ENCODE results near the gene SLFN5.
"Not testable (repeated sequence)": the region's sequence is repeated elsewhere in the genome, so short reads cannot be mapped to it uniquely, and the experiment has no call there.

Gene SLFN5

GRCh38 chr17:35291802-35292201, 48.9 kb downstream of the SLFN5 start:
- DNase-seq (ENCODE audit: low read depth), result no peak

GRCh38 chr17:35293151-35293847, 50.4 kb downstream of the SLFN5 start:
- DNase-seq (ENCODE audit: low read depth), result no peak

GRCh38 chr17:35294756-35295155, 51.9 kb downstream of the SLFN5 start:
- no peak for DNase-seq (ENCODE audit: low read depth)

- DNase-seq (ENCODE audit: low read depth), result no peak
These were observed 52.8 kb downstream of the SLFN5 start for GRCh38 chr17:35295686-35296085.

- DNase-seq (ENCODE audit: low read depth), result no peak
These were observed 54.8 kb downstream of the SLFN5 start for GRCh38 chr17:35297666-35298065.

- no peak for DNase-seq (ENCODE audit: low read depth)
These were observed 55.8 kb downstream of the SLFN5 start for GRCh38 chr17:35298639-35299038.

- no peak for DNase-seq (ENCODE audit: low read depth)
These were observed 56.3 kb downstream of the SLFN5 start for GRCh38 chr17:35299135-35299534.

GRCh38 chr17:35309345-35309744, 66.5 kb downstream of the SLFN5 start:
- not testable (repeated sequence) for DNase-seq (ENCODE audit: low read depth)

- DNase-seq (ENCODE audit: low read depth), result no peak
These were observed 69.5 kb downstream of the SLFN5 start for GRCh38 chr17:35312346-35312745.

- DNase-seq (ENCODE audit: low read depth), result no peak
These were observed 70.2 kb downstream of the SLFN5 start for GRCh38 chr17:35312790-35313711.

GRCh38 chr17:35313875-35314409, 71.1 kb downstream of the SLFN5 start:
- DNase-seq (ENCODE audit: low read depth), result no peak

- no peak for DNase-seq (ENCODE audit: low read depth)
These were observed 71.7 kb downstream of the SLFN5 start for GRCh38 chr17:35314415-35315216.

- peak; percentile 76 for DNase-seq (ENCODE audit: low read depth)
These were observed 72.4 kb downstream of the SLFN5 start for GRCh38 chr17:35315283-35315682.

GRCh38 chr17:35315971-35316370, 73.1 kb downstream of the SLFN5 start:
- DNase-seq (ENCODE audit: low read depth), result no peak

GRCh38 chr17:35322749-35323148, 79.9 kb downstream of the SLFN5 start:
- no peak for DNase-seq (ENCODE audit: low read depth)
